ES-I3 (cell line): Measurements from ENCODE around the gene CDH23.

Experiments
- H3K36me3 ChIP-seq: 2 replicates; pipeline ENCODE4 v1.6.1; 2013; ENCODE audit warnings: mild to moderate bottlenecking, low read length, control low read depth, moderate library complexity; ENCODE audit not compliant: insufficient read depth
- H3K4me1 ChIP-seq: 2 replicates; pipeline ENCODE4 v1.6.1; 2013; ENCODE audit warnings: mild to moderate bottlenecking, control low read depth, low read length; ENCODE audit not compliant: insufficient read depth
- H3K9ac ChIP-seq: 2 replicates; pipeline ENCODE4 v1.6.1; 2013; ENCODE audit warnings: low read depth, mild to moderate bottlenecking, low read length, moderate library complexity
- H3K9me3 ChIP-seq: 2 replicates; pipeline ENCODE4 v1.6.1; 2013; ENCODE audit warnings: mild to moderate bottlenecking, low read length, moderate library complexity; ENCODE audit not compliant: control insufficient read depth, insufficient read depth

Gene CDH23

GRCh38 chr10:71554671-71555070 is 158.0 kb downstream of the CDH23 start:
- Histone ChIP-seq H3K9me3 (no peaks in the 10 kb centered on the region), H3K36me3 (no peaks in the 10 kb centered on the region), H3K9ac (no peak overlapping the region), H3K4me1 (peaks cover 10% of the 10 kb centered on the region)

DNA sequence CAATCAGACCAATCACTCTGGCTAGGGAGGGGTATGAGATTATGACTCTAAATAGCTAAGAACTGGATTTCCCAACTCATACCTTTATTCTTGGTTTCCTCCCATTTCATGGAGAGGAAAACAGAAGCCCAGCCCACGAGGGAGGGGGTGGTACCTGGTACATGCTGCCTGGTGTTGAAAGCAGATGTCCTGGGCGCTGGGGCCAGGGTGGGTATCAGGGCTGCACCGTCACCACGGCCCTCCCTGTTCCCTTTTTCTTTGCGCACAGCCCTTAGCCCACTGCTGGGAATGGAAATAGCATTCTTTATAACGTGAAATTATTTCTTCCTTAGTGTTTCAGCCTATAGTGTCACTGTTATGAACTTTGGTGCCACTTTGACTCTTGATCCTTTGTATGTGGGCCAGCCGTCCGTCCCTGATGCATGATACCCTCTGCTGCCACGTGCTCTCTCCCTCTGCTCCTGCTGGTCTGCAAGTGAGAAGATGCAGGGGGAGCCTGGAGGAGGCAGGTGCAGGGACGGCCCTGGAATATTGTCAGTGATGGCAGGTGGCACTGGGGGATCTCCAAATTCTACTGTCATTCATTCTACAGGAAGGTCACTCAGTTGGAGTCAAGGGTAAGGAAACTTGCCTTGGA is 158.5 kb downstream of the CDH23 start:
- no peaks in the 10 kb centered on the region for H3K36me3 ChIP-seq
- H3K4me1 ChIP-seq = peaks cover 10% of the 10 kb centered on the region

GRCh38 chr10:71555724-71556119 is 159.0 kb downstream of the CDH23 start:
- no peaks in the 10 kb centered on the region for H3K9me3 ChIP-seq
- H3K4me1 ChIP-seq = peaks cover 10% of the 10 kb centered on the region
- no peak overlapping the region for H3K9ac ChIP-seq
- no peaks in the 10 kb centered on the region for H3K36me3 ChIP-seq

More for the DNA sequence above, 158.5 kb downstream of the CDH23 start:
- H3K9me3 ChIP-seq = no peaks in the 10 kb centered on the region
- H3K9ac ChIP-seq = no peak overlapping the region

DNA sequence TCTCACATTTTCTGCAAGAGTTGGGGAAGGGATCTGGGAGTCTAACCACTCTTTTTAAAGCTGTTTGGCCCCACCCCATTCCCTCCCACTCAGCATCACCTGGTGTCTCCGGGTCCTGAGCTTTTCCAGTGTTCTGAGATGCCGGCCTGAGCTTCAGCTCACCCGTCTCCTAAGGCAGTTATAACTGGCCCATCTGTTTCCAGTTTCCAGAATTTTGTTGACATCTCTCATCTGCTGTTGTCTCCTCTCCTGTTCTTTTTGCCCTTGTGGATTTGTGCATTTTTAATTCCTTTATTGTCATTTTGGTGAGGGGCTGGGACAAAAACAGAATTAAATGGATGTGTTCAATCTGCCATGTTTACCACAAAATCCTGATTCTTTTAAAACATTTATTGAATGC is 162.3 kb downstream of the CDH23 start:
- no peaks in the 10 kb centered on the region for H3K36me3 ChIP-seq
- no peaks in the 10 kb centered on the region for H3K9me3 ChIP-seq
- H3K9ac ChIP-seq = no peak overlapping the region
- peaks cover 8% of the 10 kb centered on the region for H3K4me1 ChIP-seq

GRCh38 chr10:71561003-71561574 is 164.4 kb downstream of the CDH23 start:
- no peak overlapping the region for H3K9ac ChIP-seq
- peaks cover 14% of the 10 kb centered on the region for H3K4me1 ChIP-seq
- no peaks in the 10 kb centered on the region for H3K36me3 ChIP-seq
- H3K9me3 ChIP-seq = no peaks in the 10 kb centered on the region

GRCh38 chr10:71562181-71562580 is 165.5 kb downstream of the CDH23 start:
- Histone ChIP-seq H3K9me3 (no peaks in the 10 kb centered on the region), H3K4me1 (peaks cover 14% of the 10 kb centered on the region), H3K36me3 (no peaks in the 10 kb centered on the region), H3K9ac (no peak overlapping the region)

- no peaks in the 10 kb centered on the region for H3K36me3 ChIP-seq
- H3K9ac ChIP-seq = no peak overlapping the region
- no peaks in the 10 kb centered on the region for H3K9me3 ChIP-seq
- H3K4me1 ChIP-seq = peaks cover 14% of the 10 kb centered on the region
Measured at GRCh38 chr10:71562904-71563303, 166.2 kb downstream of the CDH23 start.

DNA sequence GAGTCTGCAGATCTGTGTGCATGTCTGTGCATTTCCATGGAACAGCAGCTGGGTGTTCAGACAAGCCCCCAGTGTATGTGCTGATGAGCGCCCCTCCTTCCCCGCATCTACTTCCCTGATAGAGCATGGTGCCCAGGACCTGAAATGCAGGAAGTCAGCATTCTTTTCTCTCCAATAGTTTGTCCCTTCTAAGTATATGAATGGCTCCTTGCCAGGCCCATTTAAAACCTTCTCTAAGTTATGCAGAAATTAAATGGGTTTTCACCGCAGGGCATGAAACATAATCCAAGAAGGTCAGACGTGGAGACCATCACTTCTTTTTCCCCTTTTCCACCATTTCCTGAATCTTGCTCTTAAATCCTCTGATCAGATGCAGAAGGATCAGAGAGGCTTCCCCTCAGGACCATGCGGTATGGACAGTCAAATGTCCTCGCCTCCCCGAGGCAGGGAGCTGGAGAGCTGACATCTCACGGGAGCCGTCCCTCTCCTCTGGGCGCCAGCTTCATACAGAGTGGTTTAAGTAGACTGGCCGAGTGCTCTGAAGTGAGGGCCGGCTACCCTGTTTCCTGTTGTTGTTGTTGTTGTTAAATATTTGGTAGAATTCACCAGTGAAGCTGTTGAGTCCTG is 167.6 kb downstream of the CDH23 start:
- H3K9ac ChIP-seq = no peak overlapping the region

GRCh38 chr10:71565284-71566000 is 168.7 kb downstream of the CDH23 start:
- Histone ChIP-seq H3K4me1 (peaks cover 14% of the 10 kb centered on the region), H3K9ac (no peak overlapping the region), H3K36me3 (no peaks in the 10 kb centered on the region), H3K9me3 (no peaks in the 10 kb centered on the region)

More for the DNA sequence above, 167.6 kb downstream of the CDH23 start:
- H3K36me3 ChIP-seq = no peaks in the 10 kb centered on the region
- no peaks in the 10 kb centered on the region for H3K9me3 ChIP-seq
- peaks cover 14% of the 10 kb centered on the region for H3K4me1 ChIP-seq

DNA sequence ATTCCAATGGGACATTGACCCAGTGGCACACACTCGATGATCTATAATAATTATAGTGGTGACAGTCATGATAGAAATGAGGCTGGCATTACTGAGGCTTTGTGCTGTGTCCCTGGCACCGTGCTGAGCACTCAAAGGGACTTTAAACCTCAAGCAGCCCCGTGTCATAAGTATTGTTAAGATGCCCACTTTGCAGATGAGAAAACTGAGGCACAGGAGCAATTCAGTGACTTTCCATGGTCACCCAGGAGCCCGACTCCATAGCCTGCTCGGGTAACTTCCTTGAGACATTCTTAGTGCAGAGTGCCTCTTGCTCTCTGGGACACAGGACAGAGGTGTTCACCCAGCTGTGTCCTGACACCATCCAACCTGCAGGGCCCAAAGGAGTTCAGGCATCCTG is 170.3 kb downstream of the CDH23 start:
- no peaks in the 10 kb centered on the region for H3K9me3 ChIP-seq
- H3K36me3 ChIP-seq = no peaks in the 10 kb centered on the region
- H3K4me1 ChIP-seq = peaks cover 9% of the 10 kb centered on the region; the same call in 1 of the 2 replicates
- H3K9ac ChIP-seq = no peak overlapping the region

- no peaks in the 10 kb centered on the region for H3K36me3 ChIP-seq
- H3K9ac ChIP-seq = no peak overlapping the region
- no peaks in the 10 kb centered on the region for H3K9me3 ChIP-seq
- H3K4me1 ChIP-seq = peaks cover 6% of the 10 kb centered on the region; the same call in 1 of the 2 replicates
Measured at GRCh38 chr10:71568896-71569492, 172.3 kb downstream of the CDH23 start.

- Histone ChIP-seq H3K9me3 (no peaks in the 10 kb centered on the region), H3K4me1 (no peaks in the 10 kb centered on the region), H3K9ac (no peak overlapping the region), H3K36me3 (no peaks in the 10 kb centered on the region)
Measured at GRCh38 chr10:71569775-71570588, 173.3 kb downstream of the CDH23 start.

DNA sequence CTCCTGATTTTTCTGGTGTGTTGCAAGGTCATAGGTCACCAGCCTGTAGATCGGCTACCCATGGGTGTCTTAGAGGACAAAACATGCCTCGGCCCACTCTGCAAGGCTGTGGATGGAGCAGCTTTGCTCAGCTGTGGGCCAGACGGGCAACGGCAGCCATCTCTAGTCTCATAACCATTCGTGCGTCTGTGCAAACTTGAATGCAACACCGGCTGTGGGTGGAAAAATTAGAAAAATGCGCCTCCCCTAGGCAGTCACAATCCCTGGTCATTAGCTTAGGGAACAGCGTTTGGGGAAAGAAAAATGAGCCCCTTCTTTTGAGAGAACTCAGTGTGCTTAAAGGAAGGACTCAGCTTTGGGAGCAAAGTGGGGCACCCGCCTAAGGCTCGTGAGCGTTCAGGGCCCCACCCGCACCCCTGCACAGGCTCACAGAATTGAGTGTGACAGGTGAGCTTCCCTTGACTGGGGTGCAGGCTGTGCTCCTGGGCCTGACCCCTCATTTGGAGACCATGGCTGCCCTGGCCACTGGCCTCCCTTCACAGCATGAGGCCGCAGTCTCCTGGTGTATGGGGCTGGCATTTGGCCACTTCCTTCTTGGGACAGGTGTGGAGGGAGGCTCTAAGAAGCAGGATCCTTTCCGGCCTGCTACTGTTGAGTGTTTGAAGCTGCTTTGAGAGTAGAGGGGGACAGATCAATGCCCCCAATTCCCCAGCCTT is 174.9 kb downstream of the CDH23 start:
- Histone ChIP-seq H3K9ac (no peak overlapping the region), H3K36me3 (no peaks in the 10 kb centered on the region), H3K9me3 (no peaks in the 10 kb centered on the region), H3K4me1 (peaks cover 7% of the 10 kb centered on the region; the same call in 1 of the 2 replicates)
